ENCODE data around the gene DRAXIN.

- TF ChIP-seq CTCF (IDR thresholded peaks at IDR 0.05 in 4 of 5, conservative IDR thresholded peaks at IDR 0.05 in 1 of 5) (no peak), POLR2A (IDR thresholded peaks at IDR 0.05) (no peak)
These were observed 9.2 kb upstream of the DRAXIN start for GRCh38 chr1:11682287-11682771.
